Measurements from ENCODE around the gene PATJ. TPM values are rescaled to one million over a fixed set of nuclear protein-coding genes. Genes with fewer than 3 reads are reported as not detected.

Gene PATJ
- total and polyA plus RNA-seq, 2 of the 13 experiments (the other 11 are each of a cell fraction or from before 2014, with no cell fraction given), result 6.2 to 16.8 TPM

- TF ChIP-seq, protein P1, sequence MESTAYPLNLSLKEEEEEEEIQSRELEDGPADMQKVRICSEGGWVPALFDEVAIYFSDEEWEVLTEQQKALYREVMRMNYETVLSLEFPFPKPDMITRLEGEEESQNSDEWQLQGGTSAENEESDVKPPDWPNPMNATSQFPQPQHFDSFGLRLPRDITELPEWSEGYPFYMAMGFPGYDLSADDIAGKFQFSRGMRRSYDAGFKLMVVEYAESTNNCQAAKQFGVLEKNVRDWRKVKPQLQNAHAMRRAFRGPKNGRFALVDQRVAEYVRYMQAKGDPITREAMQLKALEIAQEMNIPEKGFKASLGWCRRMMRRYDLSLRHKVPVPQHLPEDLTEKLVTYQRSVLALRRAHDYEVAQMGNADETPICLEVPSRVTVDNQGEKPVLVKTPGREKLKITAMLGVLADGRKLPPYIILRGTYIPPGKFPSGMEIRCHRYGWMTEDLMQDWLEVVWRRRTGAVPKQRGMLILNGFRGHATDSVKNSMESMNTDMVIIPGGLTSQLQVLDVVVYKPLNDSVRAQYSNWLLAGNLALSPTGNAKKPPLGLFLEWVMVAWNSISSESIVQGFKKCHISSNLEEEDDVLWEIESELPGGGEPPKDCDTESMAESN (CRISPR knock-in tag; conservative IDR thresholded peaks at IDR 0.05), result no peak
- TF ChIP-seq RAD21 (CRISPR knock-in tag; IDR thresholded peaks at IDR 0.05), result peak; percentile 25; the same call in 1 of the 2 replicates
- TF ChIP-seq TRIM22 (IDR thresholded peaks at IDR 0.05), result no peak
- no peak for TF ChIP-seq ZFP36 (IDR thresholded peaks at IDR 0.05; ENCODE audit: borderline replicate concordance, low read depth, low read length, partially characterized antibody)
- no peak for TF ChIP-seq SRSF1 (optimal IDR thresholded peaks at IDR 0.05; ENCODE audit: low read depth, low read length)
- no peak for TF ChIP-seq HOMEZ (CRISPR knock-in tag; IDR thresholded peaks at IDR 0.05; ENCODE audit: low read depth)
- TF ChIP-seq U2AF2 (IDR thresholded peaks at IDR 0.05; ENCODE audit: low read depth, low read length), result no peak
- TF ChIP-seq CCAR2 (optimal IDR thresholded peaks at IDR 0.05; ENCODE audit: low read depth, low read length), result no peak
- no peak for TF ChIP-seq JUNB (CRISPR knock-in tag; IDR thresholded peaks at IDR 0.05; ENCODE audit: borderline replicate concordance)
- TF ChIP-seq, protein P2, sequence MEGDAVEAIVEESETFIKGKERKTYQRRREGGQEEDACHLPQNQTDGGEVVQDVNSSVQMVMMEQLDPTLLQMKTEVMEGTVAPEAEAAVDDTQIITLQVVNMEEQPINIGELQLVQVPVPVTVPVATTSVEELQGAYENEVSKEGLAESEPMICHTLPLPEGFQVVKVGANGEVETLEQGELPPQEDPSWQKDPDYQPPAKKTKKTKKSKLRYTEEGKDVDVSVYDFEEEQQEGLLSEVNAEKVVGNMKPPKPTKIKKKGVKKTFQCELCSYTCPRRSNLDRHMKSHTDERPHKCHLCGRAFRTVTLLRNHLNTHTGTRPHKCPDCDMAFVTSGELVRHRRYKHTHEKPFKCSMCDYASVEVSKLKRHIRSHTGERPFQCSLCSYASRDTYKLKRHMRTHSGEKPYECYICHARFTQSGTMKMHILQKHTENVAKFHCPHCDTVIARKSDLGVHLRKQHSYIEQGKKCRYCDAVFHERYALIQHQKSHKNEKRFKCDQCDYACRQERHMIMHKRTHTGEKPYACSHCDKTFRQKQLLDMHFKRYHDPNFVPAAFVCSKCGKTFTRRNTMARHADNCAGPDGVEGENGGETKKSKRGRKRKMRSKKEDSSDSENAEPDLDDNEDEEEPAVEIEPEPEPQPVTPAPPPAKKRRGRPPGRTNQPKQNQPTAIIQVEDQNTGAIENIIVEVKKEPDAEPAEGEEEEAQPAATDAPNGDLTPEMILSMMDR (CRISPR knock-in tag; IDR thresholded peaks at IDR 0.05), result peak; percentile 46
- TF ChIP-seq ZNF552 (CRISPR knock-in tag; IDR thresholded peaks at IDR 0.05; ENCODE audit: borderline replicate concordance), result no peak
- no peak for TF ChIP-seq ZNF451 (CRISPR knock-in tag; IDR thresholded peaks at IDR 0.05)
Observed at GRCh38 chr1:61950418-61950817, 208.1 kb downstream of the PATJ start (continued).
